ENCODE results near the gene TJAP1.
"Not testable (repeated sequence)": the region's sequence is repeated elsewhere in the genome, so short reads cannot be mapped to it uniquely, and the experiment has no call there.

Gene TJAP1

GRCh38 chr6:43506667-43507471 lies 29.5 kb downstream of the TJAP1 start:
- DNase-seq: peak; percentile 77

- no peak for DNase-seq
These were observed 31.2 kb downstream of the TJAP1 start for GRCh38 chr6:43508481-43509141.

- DNase-seq: no peak
These were observed 32.0 kb downstream of the TJAP1 start for GRCh38 chr6:43509142-43509983.

GRCh38 chr6:43509984-43510826 lies 32.8 kb downstream of the TJAP1 start, which contains the start of gene LRRC73:
Gene LRRC73 (minus strand): TSS chr6:43510346. CDS start chr6:43509785, 561 bp downstream.
- DNase-seq: peak; percentile 84

- no peak for DNase-seq
These were observed 33.4 kb downstream of the TJAP1 start for GRCh38 chr6:43510827-43511163.

- no peak for DNase-seq
These were observed 34.5 kb downstream of the TJAP1 start for GRCh38 chr6:43511824-43512415.

- no peak for DNase-seq
These were observed 38.4 kb downstream of the TJAP1 start for GRCh38 chr6:43515808-43516207.

GRCh38 chr6:43516367-43516696 lies 39.0 kb downstream of the TJAP1 start:
- no peak for DNase-seq

- peak; percentile 97 for DNase-seq
These were observed 39.5 kb downstream of the TJAP1 start, which contains the start of the genes POLR1C and YIPF3 for GRCh38 chr6:43516697-43517504. Gene POLR1C (plus strand): TSS chr6:43517089. CDS start chr6:43517110, 21 bp downstream. Gene YIPF3 (minus strand): TSS chr6:43516926. CDS start chr6:43516807, 119 bp downstream.

- DNase-seq: no peak
These were observed 40.4 kb downstream of the TJAP1 start for GRCh38 chr6:43517505-43518357.

GRCh38 chr6:43520097-43520496 lies 42.7 kb downstream of the TJAP1 start:
- no peak for DNase-seq

- DNase-seq: no peak
These were observed 44.5 kb downstream of the TJAP1 start for GRCh38 chr6:43521836-43522235.

- no peak for DNase-seq
These were observed 45.3 kb downstream of the TJAP1 start for GRCh38 chr6:43522547-43523261.

GRCh38 chr6:43523284-43523683 lies 45.9 kb downstream of the TJAP1 start:
- no peak for DNase-seq

GRCh38 chr6:43524483-43524961 lies 47.2 kb downstream of the TJAP1 start:
- DNase-seq: no peak

GRCh38 chr6:43532201-43532600 lies 54.8 kb downstream of the TJAP1 start:
- DNase-seq: no peak

GRCh38 chr6:43538986-43539385 lies 61.6 kb downstream of the TJAP1 start:
- not testable (repeated sequence) for DNase-seq

GRCh38 chr6:43539409-43539808 lies 62.0 kb downstream of the TJAP1 start:
- DNase-seq: not testable (repeated sequence)

- DNase-seq: no peak
These were observed 63.1 kb downstream of the TJAP1 start for GRCh38 chr6:43540507-43540906.
